Ishikawa (cell line): ENCODE measurements around the gene SAMD1.

Source experiments
- CEBPB ChIP-seq: IDR thresholded peaks from 2 replicates; pipeline ENCODE4 v1.6.1; 2012
- CREB1 ChIP-seq: IDR thresholded peaks from 2 replicates; pipeline ENCODE4 v1.6.1; 2012; ENCODE audit warnings: low read depth
- EGR1 ChIP-seq: IDR thresholded peaks from 2 replicates; pipeline ENCODE4 v1.6.1; 2012
- EP300 ChIP-seq: IDR thresholded peaks from 2 replicates; pipeline ENCODE4 v1.6.1; 2012; ENCODE audit warnings: borderline replicate concordance
- FOXM1 ChIP-seq: IDR thresholded peaks from 2 replicates; pipeline ENCODE4 v1.6.1; 2012; ENCODE audit warnings: low read depth, borderline replicate concordance
- MAX ChIP-seq: IDR thresholded peaks from 2 replicates; pipeline ENCODE4 v1.6.1; 2012
- NFIC ChIP-seq: IDR thresholded peaks from 2 replicates; pipeline ENCODE4 v1.6.1; 2012
- RAD21 ChIP-seq: IDR thresholded peaks from 2 replicates; pipeline ENCODE4 v1.6.1; 2012; ENCODE audit warnings: low read depth
- REST ChIP-seq: IDR thresholded peaks from 2 replicates; pipeline ENCODE4 v1.6.1; 2012; ENCODE audit warnings: low read depth, mild to moderate bottlenecking
- TAF1 ChIP-seq: IDR thresholded peaks from 2 replicates; pipeline ENCODE4 v1.6.1; 2012; ENCODE audit warnings: low read depth, mild to moderate bottlenecking
- TCF12 ChIP-seq: IDR thresholded peaks from 2 replicates; pipeline ENCODE4 v1.6.1; 2012; ENCODE audit warnings: low read depth
- TEAD4 ChIP-seq: IDR thresholded peaks from 2 replicates; pipeline ENCODE4 v1.6.1; 2012
- USF1 ChIP-seq: IDR thresholded peaks from 2 replicates; pipeline ENCODE4 v1.6.1; 2012
- YY1 ChIP-seq: IDR thresholded peaks from 2 replicates; pipeline ENCODE4 v1.6.1; 2012; ENCODE audit warnings: low read depth
- ZBTB7A ChIP-seq: IDR thresholded peaks from 2 replicates; pipeline ENCODE4 v1.6.1; 2012; ENCODE audit warnings: low read depth

Gene SAMD1

GRCh38 chr19:14085309-14085995, 5.1 kb downstream of the SAMD1 start, which contains the start of gene C19orf67:
Gene C19orf67 (minus strand): TSS chr19:14085783. CDS start chr19:14085627, 156 bp downstream.
- TF ChIP-seq MAX: no peak
- TF ChIP-seq EP300: no peak
- TF ChIP-seq TAF1: no peak
- TF ChIP-seq EGR1: no peak
- no peak for TF ChIP-seq FOXM1
- TF ChIP-seq TEAD4: no peak
- TF ChIP-seq YY1: no peak
- no peak for TF ChIP-seq TCF12
- TF ChIP-seq RAD21: no peak
- no peak for TF ChIP-seq USF1

- no peak for TF ChIP-seq CEBPB
- no peak for TF ChIP-seq CREB1
- no peak for TF ChIP-seq TAF1
- TF ChIP-seq EGR1: no peak
- no peak for TF ChIP-seq YY1
- TF ChIP-seq REST: no peak
- TF ChIP-seq MAX: no peak
Observed at GRCh38 chr19:14082675-14082960, 7.9 kb downstream of the SAMD1 start.

GRCh38 chr19:14081797-14082674, 8.5 kb downstream of the SAMD1 start:
- TF ChIP-seq TEAD4 (no peak), TCF12 (no peak), EGR1 (peak; percentile 51; the same call in 1 of the 2 replicates), FOXM1 (no peak), NFIC (no peak), EP300 (no peak), REST (no peak), MAX (no peak), YY1 (no peak), ZBTB7A (peak; percentile 77)

- TF ChIP-seq TCF12 (peak; percentile 62), MAX (0 out of 2 replicates have a peak, but pooled peaks have one; percentile 42), FOXM1 (peak; percentile 55; the same call in 1 of the 2 replicates), NFIC (no peak), ZBTB7A (no peak), USF1 (peak; percentile 43), RAD21 (no peak), EGR1 (peak; percentile 43; the same call in 1 of the 2 replicates), TEAD4 (peak; percentile 65), TAF1 (peak; percentile 75), EP300 (no peak; the same call in 1 of the 2 replicates), CEBPB (0 out of 2 replicates have a peak, but pooled peaks have one; percentile 15), REST (no peak), CREB1 (peak; percentile 44; the same call in 1 of the 2 replicates), YY1 (peak; percentile 48; the same call in 1 of the 2 replicates)
Observed at GRCh38 chr19:14080887-14081796, 9.4 kb downstream of the SAMD1 start.
